ENCODE measurements around the gene CDKAL1.
A peak's percentile ranks its signal among the peaks of the same experiment; 100 is the strongest.
"Not testable (repeated sequence)": the region's sequence is repeated elsewhere in the genome, so short reads cannot be mapped to it uniquely, and the experiment has no call there.

CDKAL1 gene

GRCh38 chr6:20751293-20751935, 217.2 kb downstream of the CDKAL1 start:
- peak; percentile 68 to 70 for DNase-seq

GRCh38 chr6:20755631-20756030, 221.4 kb downstream of the CDKAL1 start:
- no peak for DNase-seq

GRCh38 chr6:20756584-20757147, 222.4 kb downstream of the CDKAL1 start:
- not testable (repeated sequence) for DNase-seq

GRCh38 chr6:20757761-20758160, 223.5 kb downstream of the CDKAL1 start:
- DNase-seq, result no peak

- no peak for DNase-seq
Observed at GRCh38 chr6:20763296-20763695, 229.0 kb downstream of the CDKAL1 start.

- no peak for DNase-seq
Observed at GRCh38 chr6:20769631-20770030, 235.4 kb downstream of the CDKAL1 start.

- no peak for DNase-seq
Observed at GRCh38 chr6:20770773-20771172, 236.5 kb downstream of the CDKAL1 start.

GRCh38 chr6:20771409-20771808, 237.2 kb downstream of the CDKAL1 start:
- DNase-seq, result no peak

- no peak for DNase-seq
Observed at GRCh38 chr6:20773822-20774221, 239.6 kb downstream of the CDKAL1 start.

GRCh38 chr6:20775981-20776380, 241.7 kb downstream of the CDKAL1 start:
- peak in 1 of 2 experiments; percentile 23 for DNase-seq

GRCh38 chr6:20777801-20778200, 243.5 kb downstream of the CDKAL1 start:
- DNase-seq, result no peak

GRCh38 chr6:20778459-20778858, 244.2 kb downstream of the CDKAL1 start:
- DNase-seq, result peak in 1 of 2 experiments; percentile 14

GRCh38 chr6:20778912-20779311, 244.7 kb downstream of the CDKAL1 start:
- DNase-seq, result peak in 1 of 2 experiments; percentile 18

- DNase-seq, result peak in 1 of 2 experiments; percentile 30
Observed at GRCh38 chr6:20789162-20789561, 254.9 kb downstream of the CDKAL1 start.

GRCh38 chr6:20790032-20790791, 256.0 kb downstream of the CDKAL1 start:
- no peak for DNase-seq

GRCh38 chr6:20791074-20791473, 256.8 kb downstream of the CDKAL1 start:
- DNase-seq, result no peak

- no peak for DNase-seq
Observed at GRCh38 chr6:20791944-20792343, 257.7 kb downstream of the CDKAL1 start.

- DNase-seq, result no peak
Observed at GRCh38 chr6:20793174-20793573, 258.9 kb downstream of the CDKAL1 start.

GRCh38 chr6:20797597-20797996, 263.3 kb downstream of the CDKAL1 start:
- DNase-seq, result no peak

- peak; percentile 90 to 91 for DNase-seq
Observed at GRCh38 chr6:20800229-20800628, 266.0 kb downstream of the CDKAL1 start.

GRCh38 chr6:20800653-20801052, 266.4 kb downstream of the CDKAL1 start:
- no peak for DNase-seq

- DNase-seq, result no peak
Observed at GRCh38 chr6:20801595-20801994, 267.3 kb downstream of the CDKAL1 start.

- DNase-seq, result peak; percentile 33 to 57
Observed at GRCh38 chr6:20802596-20802995, 268.3 kb downstream of the CDKAL1 start.

- DNase-seq, result no peak
Observed at GRCh38 chr6:20805021-20805420, 270.8 kb downstream of the CDKAL1 start.

Measured in NCI-H526 (cell line).